GM18858 (cell line): ENCODE measurements around the gene MROH9.
"Not testable (repeated sequence)": the region's sequence is repeated elsewhere in the genome, so short reads cannot be mapped to it uniquely, and the experiment has no call there.

Experiments used
- ATAC-seq: cut with Tn5 transposase; IDR thresholded peaks from one replicate; pipeline ENCODE4 v1.9.1; 2021; ENCODE audit not compliant: unreplicated experiment

The MROH9 gene

GRCh38 chr1:170935231-170935630, at the start of gene MROH9:
MROH9 (plus strand) TSS chr1:170935534; CDS start chr1:170945557, 10,023 bp downstream.
- no peak for ATAC-seq

GRCh38 chr1:170885551-170885950, 49.8 kb upstream of the MROH9 start:
- ATAC-seq: no peak

GRCh38 chr1:170886460-170886859, 48.9 kb upstream of the MROH9 start:
- ATAC-seq: no peak

- no peak for ATAC-seq
Observed at GRCh38 chr1:170887726-170888125, 47.6 kb upstream of the MROH9 start.

GRCh38 chr1:170891872-170892271, 43.5 kb upstream of the MROH9 start:
- ATAC-seq: no peak

GRCh38 chr1:170893655-170894297, 41.6 kb upstream of the MROH9 start:
- ATAC-seq: no peak

GRCh38 chr1:170903961-170904360, 31.4 kb upstream of the MROH9 start:
- no peak for ATAC-seq

- no peak for ATAC-seq
Observed at GRCh38 chr1:170908942-170909341, 26.4 kb upstream of the MROH9 start.

- ATAC-seq: no peak
Observed at GRCh38 chr1:170910273-170910672, 25.1 kb upstream of the MROH9 start.

- no peak for ATAC-seq
Observed at GRCh38 chr1:170917373-170917772, 18.0 kb upstream of the MROH9 start.

- not testable (repeated sequence) for ATAC-seq
Observed at GRCh38 chr1:170924656-170925055, 10.7 kb upstream of the MROH9 start.

GRCh38 chr1:170927955-170928840, 7.1 kb upstream of the MROH9 start:
- no peak for ATAC-seq

- ATAC-seq: no peak
Observed at GRCh38 chr1:170929412-170929834, 5.9 kb upstream of the MROH9 start.

GRCh38 chr1:170929835-170930554, 5.3 kb upstream of the MROH9 start:
- peak; percentile 91 for ATAC-seq

GRCh38 chr1:170931650-170932049, 3.7 kb upstream of the MROH9 start:
- ATAC-seq: no peak

- ATAC-seq: no peak
Observed at GRCh38 chr1:170932236-170932635, 3.1 kb upstream of the MROH9 start.

- no peak for ATAC-seq
Observed at GRCh38 chr1:170938281-170938680, 2.9 kb downstream of the MROH9 start.

- ATAC-seq: no peak
Observed at GRCh38 chr1:170939476-170939875, 4.1 kb downstream of the MROH9 start.

GRCh38 chr1:170951744-170952143, 16.4 kb downstream of the MROH9 start:
- not testable (repeated sequence) for ATAC-seq

- no peak for ATAC-seq
Observed at GRCh38 chr1:170959385-170959784, 24.1 kb downstream of the MROH9 start.

- ATAC-seq: no peak
Observed at GRCh38 chr1:170964506-170964905, 29.2 kb downstream of the MROH9 start.
